Esophagus muscularis mucosa (tissue), 3 donors: ENCODE data around the gene SP9.
A peak's percentile ranks its signal among the peaks of the same experiment; 100 is the strongest.

Experiments used
- CTCF ChIP-seq, 3 experiments: fragments of 200-600 bp in 2 of 3; fragments of 450-650 bp in 1 of 3; sonication (generic) in 2 of 3; IDR thresholded peaks; one replicate each; pipeline ENCODE4 v1.5.1; 2017 to 2019; ENCODE audit warnings: antibody characterized with exemption in 3 of 3, mild to moderate bottlenecking in 2 of 3, moderate library complexity in 1 of 3
- POLR2A ChIP-seq: fragments of 450-650 bp; IDR thresholded peaks from one replicate; pipeline ENCODE4 v1.6.1; 2017; ENCODE audit warnings: antibody characterized with exemption, moderate library complexity, mild to moderate bottlenecking, low read depth
- POLR2AphosphoS5 ChIP-seq, 2 donors: sonication (generic); formaldehyde crosslinking; IDR thresholded peaks; one replicate each; pipeline ENCODE4 v1.6.1; 2017; ENCODE audit warnings: antibody characterized with exemption in 2 of 2

- TF ChIP-seq POLR2AphosphoS5 (IDR thresholded peaks at IDR 0.05) (peak; percentile 39 to 86), CTCF (IDR thresholded peaks at IDR 0.05) (peak in 2 of 3 experiments; percentile 92 to 95), POLR2A (no peak)
These were observed 6.7 kb downstream of the SP9 start for GRCh38 chr2:174341293-174341994.
